H4 (cell line): ENCODE results near the gene IGF1R. TPM values are rescaled to one million over a fixed set of nuclear protein-coding genes. Genes with fewer than 3 reads are reported as not detected.

ENCODE experiments used
- DNase-seq: peaks from one replicate; pipeline ENCODE4 v3.0.0-alpha.2; 2015; ENCODE audit warnings: low spot score
- total RNA-seq: library from RNA; depleted of rRNA; stranded (reverse); fragments of >200 nt; shearing (Covaris generic); gene quantifications from 2 replicates; pipeline ENCODE4 v1.2.3, GENCODE V29; 2014

The IGF1R gene
- total RNA-seq, 1 experiment from 2014 or later, result 15.5 TPM

DNA sequence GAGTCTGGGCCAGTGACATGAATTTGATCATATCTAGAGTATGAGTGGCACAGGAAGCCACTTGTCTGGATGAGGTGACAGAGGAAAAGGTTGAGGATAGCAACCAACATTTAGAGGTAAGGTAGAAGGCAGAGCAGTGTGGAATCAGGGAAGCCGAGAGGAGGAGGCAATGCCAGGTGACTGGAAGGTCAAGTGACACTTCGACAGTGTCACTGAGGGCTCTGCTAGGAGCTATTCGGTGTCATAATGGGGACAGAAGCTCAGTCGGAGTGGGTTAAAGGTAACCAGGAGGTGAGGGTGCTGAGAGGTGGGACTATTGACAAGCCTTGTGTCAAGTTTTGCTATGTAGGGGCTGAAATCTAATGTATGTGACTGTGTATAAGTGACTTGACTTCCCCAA, 56.7 kb downstream of the IGF1R start:
- no peak for DNase-seq

DNA sequence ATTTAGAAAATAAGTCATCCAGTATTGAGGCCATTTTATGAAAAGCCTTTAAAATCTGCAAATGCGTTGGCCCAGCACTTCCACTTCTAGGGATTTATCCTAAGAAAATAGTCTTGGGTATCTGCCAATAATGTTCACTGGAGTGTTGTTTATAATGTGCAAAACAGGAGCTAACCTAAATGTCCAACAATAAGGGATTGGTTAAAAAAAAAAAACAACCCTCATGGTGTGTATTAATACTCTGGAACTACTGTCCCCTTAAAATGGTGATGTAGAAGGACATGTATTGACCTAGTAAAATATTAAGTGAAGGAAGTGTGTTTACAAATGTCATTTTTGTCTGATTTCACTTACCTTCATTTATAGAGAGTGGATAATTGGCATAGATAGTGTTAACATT, 58.0 kb downstream of the IGF1R start:
- DNase-seq, result no peak

DNA sequence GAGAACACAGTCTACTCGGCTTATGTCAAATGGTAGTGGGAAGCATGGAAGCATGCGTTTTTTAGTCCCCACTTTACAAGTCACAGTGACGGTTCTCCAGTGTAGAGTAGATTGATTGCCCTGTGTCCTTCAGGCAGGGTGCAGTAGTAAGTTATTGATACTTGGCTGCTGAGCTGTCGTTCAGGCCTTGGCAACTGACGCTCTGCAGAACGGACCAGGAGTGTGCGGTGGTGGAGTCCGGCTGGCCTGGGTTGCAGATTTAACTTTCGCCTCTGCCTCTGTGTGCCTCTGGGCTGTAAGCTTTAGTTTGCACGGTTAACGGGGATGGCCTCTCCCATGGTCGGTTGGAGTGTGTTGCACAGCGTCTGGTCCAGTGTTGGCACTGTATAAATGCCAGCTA, 58.6 kb downstream of the IGF1R start:
- DNase-seq, result no peak

- DNase-seq, result no peak
Observed at GRCh38 chr15:98708037-98708590, 59.8 kb downstream of the IGF1R start.

- DNase-seq, result no peak
Observed at GRCh38 chr15:98711810-98712209, 63.5 kb downstream of the IGF1R start.

GRCh38 chr15:98712845-98713584, 64.7 kb downstream of the IGF1R start:
- DNase-seq, result no peak

DNA sequence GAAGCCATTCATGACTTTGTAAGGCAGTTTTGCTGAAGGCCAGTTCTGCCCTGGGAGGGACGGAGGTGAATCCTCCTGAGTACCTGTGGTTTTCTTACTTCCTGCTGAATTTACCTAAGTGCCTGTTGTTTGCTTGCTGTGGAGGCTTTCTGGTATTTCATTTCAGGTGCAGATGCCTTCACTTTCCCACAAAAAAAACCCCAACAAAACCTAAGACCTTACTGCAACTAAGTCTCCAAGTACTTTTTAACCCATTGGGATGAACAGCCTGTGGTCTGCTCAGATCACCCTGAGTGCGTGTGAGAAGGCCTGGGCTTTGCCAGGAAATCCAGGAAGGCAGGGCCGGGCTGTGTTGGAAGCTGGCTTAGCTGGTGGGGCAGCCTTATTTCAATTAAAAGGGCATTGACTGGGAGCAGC, 65.3 kb downstream of the IGF1R start:
- no peak for DNase-seq

DNA sequence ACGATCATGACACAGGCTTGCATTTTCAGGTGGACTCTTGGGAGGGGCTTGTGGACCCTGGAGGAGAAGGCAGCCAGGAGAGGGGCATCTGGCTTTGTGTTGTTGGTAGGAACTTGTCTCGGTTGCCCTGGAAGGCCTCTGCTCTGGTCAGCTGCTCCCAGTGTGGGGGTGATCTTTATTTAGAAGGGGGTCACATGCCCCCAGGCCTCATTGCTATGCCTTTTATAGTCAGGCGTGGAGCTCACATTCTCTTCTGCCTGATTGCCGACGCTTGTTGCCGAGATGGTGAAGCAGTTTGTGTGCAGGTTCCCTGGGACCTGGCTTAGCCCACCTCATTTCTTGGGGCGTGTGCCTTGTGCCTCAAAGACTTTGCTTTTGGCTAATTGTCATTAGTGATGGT, 66.6 kb downstream of the IGF1R start:
- no peak for DNase-seq

GRCh38 chr15:98715401-98715800, 67.1 kb downstream of the IGF1R start:
- no peak for DNase-seq

- no peak for DNase-seq
Observed at GRCh38 chr15:98715890-98716443, 67.6 kb downstream of the IGF1R start.

DNA sequence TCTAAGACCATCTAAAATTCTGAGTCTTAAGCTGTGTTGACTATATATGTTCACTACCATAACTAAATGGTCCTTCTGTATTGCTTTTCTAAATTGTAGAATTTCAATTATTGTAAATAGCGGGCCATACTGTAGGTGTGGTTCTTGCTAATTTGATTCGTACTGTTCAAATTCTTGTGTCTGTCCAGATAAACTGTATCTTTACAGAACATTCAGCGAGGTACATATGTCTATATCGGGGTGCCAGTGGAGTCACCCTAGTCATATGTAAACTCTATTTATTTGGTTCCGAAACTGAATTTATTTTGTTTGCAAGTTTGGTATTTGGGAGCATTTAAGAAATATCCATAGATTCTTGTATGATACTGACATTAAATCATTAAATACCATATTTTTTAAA, 69.0 kb downstream of the IGF1R start:
- no peak for DNase-seq

DNA sequence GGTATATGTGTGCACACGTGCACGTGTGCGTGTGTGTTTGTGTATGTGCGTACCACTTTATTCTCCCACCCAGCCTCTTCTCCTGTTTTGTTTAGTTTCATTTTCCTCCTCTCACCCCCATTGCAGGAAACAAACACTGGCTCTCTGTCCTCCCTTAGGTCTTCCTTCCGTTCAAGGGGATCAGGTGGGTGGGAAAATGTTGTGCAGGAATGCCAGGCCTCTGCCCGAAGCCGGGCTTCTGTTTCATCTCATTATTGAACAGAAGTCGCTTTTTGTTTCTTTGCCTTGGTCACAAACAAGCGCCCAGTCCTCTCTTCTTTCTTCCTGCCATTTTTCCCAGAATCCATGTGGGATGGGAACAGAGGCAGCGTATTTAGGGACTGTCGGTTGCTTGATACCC, 69.6 kb downstream of the IGF1R start:
- no peak for DNase-seq

- DNase-seq, result no peak
Observed at GRCh38 chr15:98718426-98719136, 70.2 kb downstream of the IGF1R start.

- no peak for DNase-seq
Observed at GRCh38 chr15:98719137-98719740, 70.9 kb downstream of the IGF1R start.

- no peak for DNase-seq
Observed at GRCh38 chr15:98720031-98720430, 71.7 kb downstream of the IGF1R start.

GRCh38 chr15:98720577-98721565, 72.5 kb downstream of the IGF1R start:
- DNase-seq, result no peak

DNA sequence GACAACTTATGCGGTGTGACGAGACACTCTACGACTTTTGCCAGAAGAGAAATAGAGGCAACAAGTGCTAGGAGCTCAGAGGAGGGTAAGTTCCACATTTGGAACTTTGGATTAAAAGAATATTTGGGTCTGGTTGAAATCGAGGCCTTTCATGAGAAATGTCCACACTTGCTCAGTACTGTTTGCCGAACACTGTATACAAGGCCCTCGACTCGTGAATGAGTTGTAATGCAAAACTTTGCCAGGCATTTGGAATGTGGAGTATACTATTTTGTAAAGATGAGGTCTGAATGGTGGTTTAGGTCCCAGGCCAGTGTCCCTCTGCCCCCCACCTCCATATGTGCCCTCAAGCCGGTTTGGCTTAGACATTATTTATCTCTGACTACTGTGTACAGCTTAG, 73.9 kb downstream of the IGF1R start:
- DNase-seq, result no peak

GRCh38 chr15:98722645-98723044, 74.3 kb downstream of the IGF1R start:
- no peak for DNase-seq

DNA sequence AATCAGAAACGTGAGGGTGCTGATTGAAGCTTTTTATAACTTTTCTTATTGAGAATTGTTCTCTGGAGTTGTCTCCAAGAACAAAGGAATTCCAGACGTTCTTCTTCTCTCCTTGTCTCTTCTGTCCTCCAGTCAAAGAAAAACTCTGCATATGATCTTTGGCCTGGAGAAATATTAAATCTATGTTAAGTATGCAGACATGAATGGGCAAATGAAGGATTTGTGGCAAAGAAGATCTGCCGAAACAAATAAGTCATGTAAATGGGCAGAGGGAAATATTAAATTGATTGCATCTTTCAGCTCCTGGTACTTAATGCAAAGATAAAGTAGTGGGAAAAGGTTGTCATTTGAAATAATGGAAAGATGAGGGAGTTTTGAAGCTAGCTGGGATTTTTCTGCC, 74.9 kb downstream of the IGF1R start:
- no peak for DNase-seq

DNA sequence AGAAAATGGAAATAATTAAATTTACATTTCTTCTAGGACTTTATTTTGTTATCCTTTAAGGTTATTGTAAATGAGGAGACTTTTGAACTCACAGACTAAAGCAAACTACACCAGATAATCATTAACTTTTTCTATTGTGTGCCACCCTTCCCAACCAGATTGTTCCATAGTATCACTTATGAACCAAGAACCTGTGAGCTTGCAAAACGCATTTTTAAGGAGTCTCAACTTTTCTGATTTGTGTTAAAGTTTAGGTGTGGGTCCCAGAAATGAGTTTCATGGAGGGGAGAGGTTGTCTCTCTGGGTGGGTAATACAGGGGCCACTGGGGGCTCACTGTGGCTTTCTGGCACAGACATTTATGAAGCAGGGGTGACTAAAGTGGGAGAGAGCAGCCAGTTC, 75.7 kb downstream of the IGF1R start:
- no peak for DNase-seq

GRCh38 chr15:98724494-98724893, 76.2 kb downstream of the IGF1R start:
- no peak for DNase-seq
